Natural killer cell (primary cell): ENCODE data around the gene VASN. TPM values are rescaled to one million over a fixed set of nuclear protein-coding genes. Genes with fewer than 3 reads are reported as not detected.
A peak's percentile ranks its signal among the peaks of the same experiment; 100 is the strongest.
"Not testable (repeated sequence)": the region's sequence is repeated elsewhere in the genome, so short reads cannot be mapped to it uniquely, and the experiment has no call there.

Experiments used
- ATAC-seq, 3 donors: fragments of 150-1000 bp in 2 of 3; fragments of 200-7000 bp in 1 of 3; cut with Tn5 transposase; 1 replicate in 1 of 3; 2 replicates in 2 of 3; pipeline ENCODE4 v1.10.0; 2021; ENCODE audit warnings: mild to moderate bottlenecking in 2 of 3, moderate library complexity in 2 of 3
- DNase-seq, 2 donors: peaks; one replicate each; pipeline versions ENCODE4 v3.0.0 to v3.0.0-alpha.2; 2013 to 2021; ENCODE audit warnings: mixed read lengths in 1 of 2
- H3K27ac ChIP-seq: one replicate; pipeline ENCODE4 v1.5.1; 2013; ENCODE audit warnings: mild to moderate bottlenecking, low read length
- H3K27me3 ChIP-seq: one replicate; pipeline ENCODE4 v1.6.1; 2013; ENCODE audit warnings: low read length; ENCODE audit not compliant: control insufficient read depth, insufficient read depth
- H3K36me3 ChIP-seq: one replicate; pipeline ENCODE4 v1.6.1; 2013; ENCODE audit warnings: low read length; ENCODE audit not compliant: control insufficient read depth, insufficient read depth
- H3K4me1 ChIP-seq: one replicate; pipeline ENCODE4 v1.6.1; 2013; ENCODE audit warnings: low read length; ENCODE audit not compliant: control insufficient read depth, insufficient read depth
- H3K4me3 ChIP-seq: one replicate; pipeline ENCODE4 v1.5.1; 2013; ENCODE audit warnings: low read length
- H3K9me3 ChIP-seq: one replicate; pipeline ENCODE4 v1.6.1; 2013; ENCODE audit warnings: low read length; ENCODE audit not compliant: control insufficient read depth, insufficient read depth
- H3K27ac Mint-ChIP-seq, 2 donors: one replicate each; pipeline ENCODE4 v1.8.0; 2022; ENCODE audit warnings: mild to moderate bottlenecking in 2 of 2, mixed read lengths in 2 of 2, moderate library complexity in 1 of 2
- H3K27me3 Mint-ChIP-seq, 2 donors: one replicate each; pipeline ENCODE4 v1.8.0; 2022; ENCODE audit warnings: low read depth in 2 of 2, mixed read lengths in 2 of 2
- H3K36me3 Mint-ChIP-seq: one replicate; pipeline ENCODE4 v1.8.0; 2022; ENCODE audit warnings: mixed read lengths
- H3K4me1 Mint-ChIP-seq, 2 donors: one replicate each; pipeline ENCODE4 v1.8.0; 2022; ENCODE audit warnings: mixed read lengths in 2 of 2
- H3K4me3 Mint-ChIP-seq: one replicate; pipeline ENCODE4 v1.8.0; 2022; ENCODE audit warnings: mild to moderate bottlenecking, moderate library complexity, mixed read lengths
- H3K9me3 Mint-ChIP-seq, 2 donors: one replicate each; pipeline ENCODE4 v1.8.0; 2022; ENCODE audit warnings: mixed read lengths in 2 of 2
- WGBS: methylation state at CpG from one replicate; pipeline ENCODE4 v1.1.7; 2013; ENCODE audit warnings: missing lambda C conversion rate; ENCODE audit not compliant: insufficient coverage; 5-methylcytosine and 5-hydroxymethylcytosine counted together
- intact Hi-C: fragments of 100-400 bp; cut with micrococcal nuclease; formaldehyde crosslinking; loops from one replicate; pipeline ENCODE4 v1.14.2; 2022
- total RNA-seq, 4 donors: library from RNA; stranded (reverse); fragments of 120-200 nt in 1 of 4; gene quantifications; one replicate each; pipeline versions ENCODE4 v1.2.3 to v1.2.4, GENCODE V29; 2013 to 2022
- TF ChIP-seq, protein P1 (sequence below): fragments of 200-600 bp; IDR thresholded peaks from one replicate; pipeline ENCODE4 v1.8.0; 2022; ENCODE audit warnings: antibody characterized with exemption

VASN gene
- total RNA-seq, 3 donors from 2014 or later (not counting 1 experiment from before 2014, with no cell fraction given), result 0.35 to 0.93 (median 0.78) TPM

DNA sequence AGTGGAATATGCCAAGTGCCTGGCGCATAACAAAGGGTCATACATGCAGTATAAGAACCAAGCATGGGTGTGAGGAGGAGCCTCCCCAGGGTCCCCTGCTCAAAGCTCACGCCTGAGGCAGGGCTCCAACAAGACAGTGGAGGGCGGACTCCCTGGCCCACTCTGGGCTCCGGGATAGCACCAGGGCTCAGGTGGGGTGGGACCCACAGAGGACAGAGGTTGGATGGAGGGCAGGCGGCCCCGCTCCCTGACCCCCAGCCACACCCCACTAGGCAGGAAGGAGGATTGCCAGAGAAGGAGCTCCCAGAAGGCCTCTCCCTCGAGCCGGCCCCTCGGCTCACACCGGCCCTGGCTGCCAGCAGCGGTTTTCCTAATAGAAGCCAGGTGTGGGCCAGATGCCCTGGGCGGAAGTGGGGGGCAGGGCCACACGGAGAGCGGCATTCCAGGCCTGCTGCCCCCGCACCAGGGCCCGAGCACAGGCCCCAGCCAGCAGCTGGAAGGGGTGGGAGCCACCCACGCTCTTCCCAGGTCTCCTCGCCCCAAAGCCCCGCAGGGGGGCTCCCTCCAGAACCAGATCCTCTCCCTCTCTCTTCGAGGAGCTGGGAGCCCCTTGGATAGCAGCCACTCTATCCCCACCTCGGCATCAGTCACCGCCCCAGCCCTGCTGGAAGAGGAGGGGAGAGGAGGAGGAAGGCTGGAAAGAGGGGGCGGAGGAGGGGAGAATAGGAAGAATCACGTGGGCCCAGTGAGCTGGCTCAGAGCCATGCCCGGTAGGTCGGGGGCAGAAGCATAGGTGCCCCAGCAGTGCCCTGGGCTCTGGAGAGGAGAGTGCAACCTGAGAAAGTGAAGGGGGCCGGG lies 21.0 kb downstream of the VASN start:
- H3K36me3 ChIP-seq, result peaks cover 68% of the 10 kb centered on the region
- H3K27me3 Mint-ChIP-seq, result no peaks in the 10 kb centered on the region
- no peak overlapping the region for H3K27ac Mint-ChIP-seq
- H3K9me3 ChIP-seq, result no peaks in the 10 kb centered on the region
- intact Hi-C loops, result no loop called here
- no peak overlapping the region for H3K27ac ChIP-seq
- 93% methylated on average over 25 of the region's 27 CpGs for WGBS
- TF ChIP-seq, protein P1, sequence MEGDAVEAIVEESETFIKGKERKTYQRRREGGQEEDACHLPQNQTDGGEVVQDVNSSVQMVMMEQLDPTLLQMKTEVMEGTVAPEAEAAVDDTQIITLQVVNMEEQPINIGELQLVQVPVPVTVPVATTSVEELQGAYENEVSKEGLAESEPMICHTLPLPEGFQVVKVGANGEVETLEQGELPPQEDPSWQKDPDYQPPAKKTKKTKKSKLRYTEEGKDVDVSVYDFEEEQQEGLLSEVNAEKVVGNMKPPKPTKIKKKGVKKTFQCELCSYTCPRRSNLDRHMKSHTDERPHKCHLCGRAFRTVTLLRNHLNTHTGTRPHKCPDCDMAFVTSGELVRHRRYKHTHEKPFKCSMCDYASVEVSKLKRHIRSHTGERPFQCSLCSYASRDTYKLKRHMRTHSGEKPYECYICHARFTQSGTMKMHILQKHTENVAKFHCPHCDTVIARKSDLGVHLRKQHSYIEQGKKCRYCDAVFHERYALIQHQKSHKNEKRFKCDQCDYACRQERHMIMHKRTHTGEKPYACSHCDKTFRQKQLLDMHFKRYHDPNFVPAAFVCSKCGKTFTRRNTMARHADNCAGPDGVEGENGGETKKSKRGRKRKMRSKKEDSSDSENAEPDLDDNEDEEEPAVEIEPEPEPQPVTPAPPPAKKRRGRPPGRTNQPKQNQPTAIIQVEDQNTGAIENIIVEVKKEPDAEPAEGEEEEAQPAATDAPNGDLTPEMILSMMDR, result no peak
- H3K4me1 ChIP-seq, result no peaks in the 10 kb centered on the region
- peaks cover 5% of the 10 kb centered on the region in 2 donors for H3K4me1 Mint-ChIP-seq
- H3K9me3 Mint-ChIP-seq, result no peaks in the 10 kb centered on the region
- no peak overlapping the region for H3K4me3 Mint-ChIP-seq
- H3K27me3 ChIP-seq, result no peaks in the 10 kb centered on the region
- DNase-seq (no peak), ATAC-seq (peak in 1 of 3 donors; percentile 11)
- no peaks in the 10 kb centered on the region for H3K36me3 Mint-ChIP-seq
- no peak overlapping the region for H3K4me3 ChIP-seq

DNA sequence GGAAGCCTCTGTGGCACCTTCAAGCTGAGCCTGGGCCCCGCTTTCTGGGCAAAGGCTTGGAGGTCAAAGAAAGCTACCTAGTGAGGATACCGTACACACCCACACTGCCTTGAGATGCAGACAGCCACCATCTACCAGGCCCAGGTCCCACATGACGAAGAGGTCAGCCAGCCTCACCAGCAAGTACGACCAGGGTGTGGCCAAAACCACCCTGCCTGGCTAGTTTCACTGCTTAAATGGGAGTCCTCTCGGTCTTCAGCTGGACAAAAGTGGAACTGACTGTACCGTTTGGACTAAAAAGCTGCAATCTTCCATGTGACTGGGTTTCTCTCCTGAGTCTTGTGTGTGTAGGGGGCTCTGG lies 21.6 kb downstream of the VASN start:
- Mint-ChIP-seq H3K4me1 (peaks cover 5% of the 10 kb centered on the region in 2 donors), H3K4me3 (no peak overlapping the region), H3K27ac (no peak overlapping the region), H3K36me3 (no peaks in the 10 kb centered on the region), H3K9me3 (no peaks in the 10 kb centered on the region), H3K27me3 (no peaks in the 10 kb centered on the region)
- DNase-seq (no peak), ATAC-seq (peak in 1 of 3 donors; percentile 2)
- H3K27me3 ChIP-seq, result no peaks in the 10 kb centered on the region
- no peaks in the 10 kb centered on the region for H3K4me1 ChIP-seq
- WGBS, result 95% methylated on average over 6 of the region's 6 CpGs
- no peak overlapping the region for H3K27ac ChIP-seq
- TF ChIP-seq, protein P1, result no peak
- no peak overlapping the region for H3K4me3 ChIP-seq
- H3K9me3 ChIP-seq, result no peaks in the 10 kb centered on the region
- H3K36me3 ChIP-seq, result peaks cover 65% of the 10 kb centered on the region
- intact Hi-C loops, result no loop called here

DNA sequence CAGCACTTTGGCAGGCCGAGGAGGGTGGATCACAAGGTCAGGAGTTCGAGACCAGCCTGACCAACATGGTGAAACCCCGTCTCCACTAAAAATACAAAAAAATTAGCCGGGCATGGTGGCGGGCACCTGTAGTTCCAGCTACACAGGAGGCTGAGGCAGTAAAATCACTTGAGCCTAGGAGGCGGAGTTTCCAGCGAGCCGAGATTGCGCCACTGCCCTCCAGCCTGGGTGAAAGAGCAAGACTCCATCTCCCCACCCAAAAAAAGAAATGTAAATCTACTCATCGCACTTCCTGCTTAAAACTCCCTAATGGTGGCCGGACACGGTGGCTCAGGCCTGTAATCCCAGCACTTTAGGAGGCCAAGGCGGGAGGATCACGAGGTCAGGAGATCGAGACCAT lies 22.2 kb downstream of the VASN start:
- H3K4me1 Mint-ChIP-seq, ATAC-seq, H3K9me3 ChIP-seq, H3K27me3 ChIP-seq, H3K4me1 ChIP-seq, intact Hi-C loops, H3K27ac ChIP-seq, H3K4me3 ChIP-seq, DNase-seq, H3K27me3 Mint-ChIP-seq, H3K4me3 Mint-ChIP-seq, H3K36me3 Mint-ChIP-seq, H3K9me3 Mint-ChIP-seq: not testable (repeated sequence)
- H3K27ac Mint-ChIP-seq, result peak overlapping the region in 1 of 2 donors; percentile 57
- 95% methylated on average over 14 of the region's 15 CpGs for WGBS
- H3K36me3 ChIP-seq, result peaks cover 63% of the 10 kb centered on the region

DNA sequence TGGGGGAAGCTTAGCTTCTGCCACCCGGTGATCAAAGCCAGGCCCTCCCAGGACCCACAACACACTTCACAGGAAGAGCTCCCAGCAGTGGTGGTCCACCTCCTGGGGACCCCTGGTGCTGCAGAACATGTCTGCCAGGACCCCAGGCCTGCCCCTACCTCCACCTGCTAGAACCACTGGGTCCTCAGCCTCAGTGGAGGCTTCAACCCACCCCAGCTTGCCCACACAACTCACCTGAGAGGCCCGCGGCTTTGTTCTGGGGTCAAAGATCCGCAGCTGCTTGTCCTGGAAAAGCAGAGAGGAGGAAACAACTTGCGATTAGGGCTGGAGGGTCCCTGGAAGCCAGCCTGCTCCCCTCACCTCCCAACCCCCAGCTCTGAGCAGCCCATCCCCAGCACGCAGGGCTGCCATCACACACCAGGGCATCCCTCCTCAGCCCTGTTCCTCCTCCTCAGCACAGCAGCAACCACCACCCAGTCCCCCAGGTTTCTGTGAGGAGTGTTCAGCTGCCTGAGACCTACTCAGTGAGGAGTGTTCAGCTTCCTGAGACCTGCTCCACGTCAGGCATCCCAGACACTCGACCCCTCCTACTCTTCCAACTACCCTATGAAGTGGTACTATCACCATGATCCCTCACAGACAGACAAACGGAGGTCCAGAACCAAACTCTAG lies 23.5 kb downstream of the VASN start:
- H3K27ac Mint-ChIP-seq, result peak overlapping the region; percentile 25 to 40
- no peak for DNase-seq
- H3K4me3 Mint-ChIP-seq, result peak overlapping the region; percentile 1
- Histone ChIP-seq H3K27me3 (no peaks in the 10 kb centered on the region), H3K4me3 (no peak overlapping the region), H3K27ac (no peak overlapping the region), H3K9me3 (no peaks in the 10 kb centered on the region), H3K36me3 (peaks cover 58% of the 10 kb centered on the region), H3K4me1 (no peaks in the 10 kb centered on the region)
- no peaks in the 10 kb centered on the region for H3K27me3 Mint-ChIP-seq
- intact Hi-C loops, result no loop called here
- ATAC-seq, result peak in 1 of 3 donors; percentile 4
- WGBS, result 84% methylated on average over 9 of the region's 9 CpGs
- H3K36me3 Mint-ChIP-seq, result no peaks in the 10 kb centered on the region
- H3K4me1 Mint-ChIP-seq, result peaks cover 14 to 17% of the 10 kb centered on the region in 2 donors
- no peaks in the 10 kb centered on the region for H3K9me3 Mint-ChIP-seq
- TF ChIP-seq, protein P1, result no peak
